HepG2 (cell line): Measurements from ENCODE around the gene ELP5. TPM values are rescaled to one million over a fixed set of nuclear protein-coding genes. Genes with fewer than 3 reads are reported as not detected.
A peak's percentile ranks its signal among the peaks of the same experiment; 100 is the strongest.

Experiments
- CBFB ChIP-seq: sonication (generic); formaldehyde crosslinking; IDR thresholded peaks from 2 replicates; pipeline ENCODE4 v1.4.0; 2020; ENCODE audit warnings: missing genetic modification reagents
- DDIT3 ChIP-seq: sonication (generic); formaldehyde crosslinking; IDR thresholded peaks from 2 replicates; pipeline ENCODE4 v1.4.0; 2020; ENCODE audit warnings: mild to moderate bottlenecking, missing genetic modification reagents
- GFI1 ChIP-seq: sonication (generic); formaldehyde crosslinking; IDR thresholded peaks from 2 replicates; pipeline ENCODE4 v1.5.0; 2020; ENCODE audit warnings: missing genetic modification reagents, mild to moderate bottlenecking, borderline replicate concordance
- GLI4 ChIP-seq: sonication (generic); formaldehyde crosslinking; IDR thresholded peaks from 2 replicates; pipeline ENCODE4 v1.5.1; 2020; ENCODE audit warnings: missing genetic modification reagents, mild to moderate bottlenecking, moderate library complexity, borderline replicate concordance
- GMEB1 ChIP-seq: sonication (generic); formaldehyde crosslinking; IDR thresholded peaks from 2 replicates; pipeline ENCODE4 v1.5.1; 2020; ENCODE audit warnings: missing genetic modification reagents, mild to moderate bottlenecking, borderline replicate concordance
- HDAC1 ChIP-seq: sonication (generic); formaldehyde crosslinking; IDR thresholded peaks from 2 replicates; pipeline ENCODE4 v1.5.1; 2020; ENCODE audit warnings: mild to moderate bottlenecking, missing genetic modification reagents
- HINFP ChIP-seq: sonication (generic); formaldehyde crosslinking; IDR thresholded peaks from 2 replicates; pipeline ENCODE4 v1.4.0; 2020; ENCODE audit warnings: low read depth, mild to moderate bottlenecking, missing genetic modification reagents
- HMGA1 ChIP-seq: sonication (generic); formaldehyde crosslinking; conservative IDR thresholded peaks from 2 replicates; pipeline ENCODE4 v1.4.0; 2020; ENCODE audit warnings: missing genetic modification reagents
- KAT7 ChIP-seq: IDR thresholded peaks from 2 replicates; pipeline ENCODE4 v1.6.1; 2018; ENCODE audit warnings: borderline replicate concordance, missing compliant biosample characterization
- KDM5A ChIP-seq: fragments of 200-600 bp; sonication (generic); IDR thresholded peaks from 2 replicates; pipeline ENCODE4 v1.7.0; 2018; ENCODE audit warnings: antibody characterized with exemption, mild to moderate bottlenecking, low read length, borderline replicate concordance
- NCOA5 ChIP-seq: sonication (generic); formaldehyde crosslinking; IDR thresholded peaks from 2 replicates; pipeline ENCODE4 v1.4.0; 2020; ENCODE audit warnings: missing genetic modification reagents
- RFX5 ChIP-seq: IDR thresholded peaks from 2 replicates; pipeline ENCODE4 v1.6.1; 2011; ENCODE audit warnings: low read depth, low read length, improper control_type of control experiment
- SKIL ChIP-seq: sonication (generic); formaldehyde crosslinking; IDR thresholded peaks from 2 replicates; pipeline ENCODE4 v1.8.0; 2022; ENCODE audit warnings: missing genetic modification reagents, mild to moderate bottlenecking, moderate library complexity, borderline replicate concordance
- SP1 ChIP-seq, 2 experiments: fragments of 450-650 bp in 1 of 2; sonication (generic) in 1 of 2; formaldehyde crosslinking in 1 of 2; IDR thresholded peaks; 2 replicates each; pipeline versions ENCODE4 v1.4.0 to v1.6.1; 2016 to 2020; ENCODE audit warnings: missing genetic modification reagents in 1 of 2
- TBX3 ChIP-seq: fragments of 450-650 bp; IDR thresholded peaks from 2 replicates; pipeline ENCODE4 v1.6.1; 2017; ENCODE audit warnings: antibody characterized with exemption, mild to moderate bottlenecking, inconsistent platforms, borderline replicate concordance
- TERF1 ChIP-seq: sonication (generic); formaldehyde crosslinking; IDR thresholded peaks from 2 replicates; pipeline ENCODE4 v1.8.0; 2022; ENCODE audit warnings: mild to moderate bottlenecking, missing genetic modification reagents, moderate library complexity
- ZKSCAN8 ChIP-seq: IDR thresholded peaks from 2 replicates; pipeline ENCODE4 v1.6.1; 2016; ENCODE audit warnings: borderline replicate concordance, missing genetic modification reagents, missing compliant biosample characterization
- ZNF205 ChIP-seq: IDR thresholded peaks from 2 replicates; pipeline ENCODE4 v1.6.1; 2018; ENCODE audit warnings: missing biosample characterization, missing genetic modification reagents
- ZNF230 ChIP-seq: sonication (generic); formaldehyde crosslinking; IDR thresholded peaks from 2 replicates; pipeline ENCODE4 v1.4.0; 2020; ENCODE audit warnings: mild to moderate bottlenecking, missing genetic modification reagents
- ZNF441 ChIP-seq: sonication (generic); formaldehyde crosslinking; IDR thresholded peaks from 2 replicates; pipeline ENCODE4 v1.7.0; 2021; ENCODE audit warnings: missing genetic modification reagents, borderline replicate concordance
- ZNF766 ChIP-seq: sonication (generic); formaldehyde crosslinking; IDR thresholded peaks from 2 replicates; pipeline ENCODE4 v1.5.0; 2020; ENCODE audit warnings: missing genetic modification reagents, borderline replicate concordance
- polyA plus RNA-seq, 8 experiments: library from polyadenylated mRNA; depleted of rRNA in 3 of 8; stranded (reverse) in 7 of 8; unstranded in 1 of 8; fragments of >200 nt; fragmentation: Illumina TruSeq in 4 of 8; extraction: Trizol in 4 of 8; gene quantifications; 2 replicates each; pipeline versions ENCODE4 v1.2.1 to v1.2.3, GENCODE V29; 2011 to 2016; ENCODE audit warnings: low read depth in 4 of 8, missing spikeins in 1 of 8, mixed read lengths in 1 of 8; ENCODE audit not compliant: insufficient read depth in 1 of 8
- total RNA-seq, 5 experiments: library from RNA; depleted of rRNA; stranded (reverse); fragments of >200 nt; fragmentation: Illumina TruSeq; extraction: Trizol; gene quantifications; 2 replicates each; pipeline ENCODE4 v1.2.3, GENCODE V29; 2016; ENCODE audit warnings: low read depth in 1 of 5

Gene ELP5
- total and polyA plus RNA-seq, 2 of the 13 experiments (the other 11 are each of a cell fraction or from before 2014, with no cell fraction given) = 67.6 to 69.8 TPM

GRCh38 chr17:7239091-7240027, 12.7 kb upstream of the ELP5 start, which contains the start of gene PHF23 (continued):
- TF ChIP-seq SKIL (CRISPR knock-in tag) = peak; percentile 52; the same call in 1 of the 2 replicates
- peak; percentile 41; the same call in 1 of the 2 replicates for TF ChIP-seq ZNF766 (CRISPR knock-in tag)
- TF ChIP-seq DDIT3 = no peak
- peak; percentile 56 for TF ChIP-seq HDAC1
- peak; percentile 95; the same call in 1 of the 2 replicates for TF ChIP-seq KAT7 (CRISPR knock-in tag)
- TF ChIP-seq CBFB (CRISPR knock-in tag) = peak; percentile 65
- 0 out of 2 replicates have a peak, but pooled peaks have one; percentile 63 for TF ChIP-seq ZKSCAN8
- peak; percentile 87 for TF ChIP-seq GMEB1 (CRISPR knock-in tag)
- no peak for TF ChIP-seq HMGA1 (CRISPR knock-in tag)
- TF ChIP-seq ZNF230 (CRISPR knock-in tag) = peak; percentile 89; the same call in 1 of the 2 replicates
- TF ChIP-seq NCOA5 (CRISPR knock-in tag) = no peak
- TF ChIP-seq TERF1 (CRISPR knock-in tag) = no peak
- TF ChIP-seq ZNF205 = 0 out of 2 replicates have a peak, but pooled peaks have one; percentile 15
- TF ChIP-seq HINFP (CRISPR knock-in tag) = peak; percentile 20; the same call in 1 of the 2 replicates
- TF ChIP-seq RFX5 = no peak
- no peak for TF ChIP-seq TBX3
- peak; percentile 63; the same call in 1 of the 2 replicates for TF ChIP-seq GFI1 (CRISPR knock-in tag)
- TF ChIP-seq ZNF441 (CRISPR knock-in tag) = no peak
- TF ChIP-seq GLI4 = 0 out of 2 replicates have a peak, but pooled peaks have one; percentile 52
- TF ChIP-seq KDM5A = peak; percentile 79; the same call in 1 of the 2 replicates
- TF ChIP-seq SP1 (IDR thresholded peaks at IDR 0.05) = no peak
- 0 out of 2 replicates have a peak, but pooled peaks have one; percentile 21 for TF ChIP-seq SP1 (CRISPR knock-in tag; IDR thresholded peaks at IDR 0.05)
